HPDE6-E6E7 (cell line): ENCODE data around the gene CPM.
A peak's percentile ranks its signal among the peaks of the same experiment; 100 is the strongest.

ENCODE experiments used
- DNase-seq: peaks from one replicate; pipeline ENCODE4 v3.0.0; 2011; ENCODE audit warnings: missing footprints; ENCODE audit errors: extremely low spot score

CPM gene

DNA sequence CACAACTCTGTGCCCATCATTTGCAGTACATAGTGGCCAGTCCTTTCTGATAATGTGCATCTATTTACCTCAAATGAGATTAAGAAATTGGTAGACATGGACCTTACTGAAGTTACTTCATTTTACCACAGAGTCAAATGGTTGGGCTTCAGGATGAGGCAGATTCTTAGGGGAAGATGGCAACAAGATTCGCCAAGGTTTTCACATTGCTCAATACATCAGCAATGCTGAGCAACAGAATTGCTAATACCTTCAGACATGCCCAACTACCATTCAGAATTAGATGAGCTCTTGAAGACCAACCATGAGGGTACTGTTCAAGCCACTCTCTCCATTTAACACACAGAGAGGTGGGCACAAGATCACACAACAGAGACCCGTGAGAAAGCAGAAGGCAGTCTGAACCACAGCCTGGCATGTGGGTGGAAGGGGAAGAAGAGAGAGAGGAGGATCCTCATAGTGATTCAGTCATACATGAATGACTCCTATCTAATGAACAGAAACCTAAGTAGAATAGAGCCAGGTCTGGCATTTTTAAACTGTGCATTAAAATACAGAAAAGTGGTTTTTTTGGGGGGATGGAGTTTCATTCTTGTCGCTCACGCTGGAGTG, 28.5 kb downstream of the CPM start:
- no peak for DNase-seq

DNA sequence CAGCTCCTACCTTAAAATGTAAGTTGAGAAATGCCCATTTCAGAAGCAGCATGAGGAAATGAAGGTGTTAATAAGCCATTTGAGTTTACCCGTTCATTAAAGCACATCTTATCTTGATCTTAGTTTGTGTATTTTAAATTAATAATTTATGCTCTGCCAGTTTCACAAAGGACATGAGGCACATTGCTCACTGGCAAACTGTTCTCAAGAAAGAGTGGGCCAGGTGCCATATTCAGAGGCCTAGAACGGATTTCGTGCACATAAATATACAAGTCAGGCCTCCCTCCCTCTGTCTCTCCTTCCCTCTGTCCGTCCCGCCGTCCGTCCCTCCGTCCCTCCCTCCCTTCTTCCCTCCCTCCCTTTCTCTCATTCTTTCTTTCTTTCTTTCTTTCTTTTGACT, 29.5 kb downstream of the CPM start:
- DNase-seq: no peak

DNA sequence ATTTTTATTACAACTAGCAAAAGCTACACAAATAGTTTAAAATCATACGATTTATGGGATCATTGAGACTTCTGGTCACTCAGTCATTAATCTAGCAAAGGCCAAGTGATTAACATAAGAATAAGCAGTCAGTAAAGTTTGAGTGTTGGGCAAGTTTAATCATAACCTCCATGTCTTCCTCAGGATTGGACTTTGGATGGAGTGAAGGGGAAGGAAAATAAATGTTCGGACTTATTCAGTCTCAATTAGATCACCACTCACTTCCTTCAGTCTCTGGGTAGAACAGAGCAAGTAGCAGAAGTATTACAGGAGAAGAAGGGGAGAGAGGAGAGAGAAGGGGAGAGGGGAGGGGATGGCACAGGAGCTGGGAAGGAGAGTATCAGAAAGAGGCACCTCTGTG, 31.4 kb downstream of the CPM start:
- DNase-seq: no peak

DNA sequence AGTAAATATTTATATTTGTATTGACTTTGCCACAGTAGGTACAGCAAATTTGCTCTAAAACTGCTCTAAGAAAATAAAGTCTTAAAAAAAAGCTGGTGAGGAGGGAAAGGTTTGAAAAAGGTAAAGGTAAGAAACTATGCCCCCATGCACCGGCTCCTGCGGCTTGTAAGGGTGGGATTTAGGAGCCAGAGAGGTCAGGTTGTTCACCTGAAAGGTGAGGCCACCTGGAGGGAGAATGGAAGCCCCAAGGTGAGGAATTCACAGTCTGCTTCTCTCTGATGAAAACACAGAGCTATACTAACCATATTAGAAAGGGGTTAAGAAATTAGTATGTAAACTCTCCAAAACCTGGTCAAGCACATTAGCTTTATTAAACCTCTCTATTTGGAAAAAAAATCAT, 31.8 kb downstream of the CPM start:
- no peak for DNase-seq

DNA sequence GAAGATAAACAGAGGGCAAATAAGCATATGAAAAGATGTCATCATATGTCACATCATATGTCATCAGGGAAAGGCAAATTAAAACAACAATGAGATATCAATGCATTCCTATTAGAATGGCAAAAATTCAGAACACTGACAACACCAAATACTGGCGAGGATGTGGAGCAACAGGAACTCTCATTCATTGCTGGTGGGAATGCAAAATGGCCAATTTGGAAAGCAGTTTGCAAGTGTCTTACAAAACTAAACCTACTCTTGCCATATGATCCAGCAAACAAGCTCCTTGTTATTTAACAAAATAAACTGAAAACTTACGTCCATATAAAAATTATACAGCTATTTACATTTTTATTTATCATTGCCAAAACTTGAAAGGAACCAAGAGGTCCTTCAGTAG, 32.7 kb downstream of the CPM start:
- no peak for DNase-seq

DNA sequence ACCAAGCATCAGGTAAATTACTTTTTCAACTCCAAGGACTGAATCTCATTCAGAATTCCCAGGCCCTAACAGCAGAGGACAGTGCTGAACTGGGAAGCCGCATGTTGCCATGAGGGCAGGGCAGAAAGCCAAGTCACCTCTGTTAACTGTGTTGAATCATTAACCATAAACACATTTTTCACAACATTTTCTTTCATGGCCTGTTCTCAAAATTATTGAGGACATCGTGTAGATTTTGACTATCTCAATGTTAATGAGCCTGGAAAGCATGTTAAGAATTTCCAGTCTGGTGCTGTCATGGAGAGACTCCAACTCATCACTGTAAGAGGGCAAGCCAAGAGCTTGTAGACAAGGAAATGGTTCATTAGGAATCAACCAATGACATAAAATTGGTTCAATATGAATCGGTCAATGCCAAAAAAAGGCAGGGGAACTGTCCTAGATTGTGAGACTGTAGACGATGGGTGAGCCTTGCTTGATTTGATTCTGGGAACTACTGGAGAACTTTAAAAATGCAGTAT, 33.7 kb downstream of the CPM start:
- peak; percentile 22 for DNase-seq

DNA sequence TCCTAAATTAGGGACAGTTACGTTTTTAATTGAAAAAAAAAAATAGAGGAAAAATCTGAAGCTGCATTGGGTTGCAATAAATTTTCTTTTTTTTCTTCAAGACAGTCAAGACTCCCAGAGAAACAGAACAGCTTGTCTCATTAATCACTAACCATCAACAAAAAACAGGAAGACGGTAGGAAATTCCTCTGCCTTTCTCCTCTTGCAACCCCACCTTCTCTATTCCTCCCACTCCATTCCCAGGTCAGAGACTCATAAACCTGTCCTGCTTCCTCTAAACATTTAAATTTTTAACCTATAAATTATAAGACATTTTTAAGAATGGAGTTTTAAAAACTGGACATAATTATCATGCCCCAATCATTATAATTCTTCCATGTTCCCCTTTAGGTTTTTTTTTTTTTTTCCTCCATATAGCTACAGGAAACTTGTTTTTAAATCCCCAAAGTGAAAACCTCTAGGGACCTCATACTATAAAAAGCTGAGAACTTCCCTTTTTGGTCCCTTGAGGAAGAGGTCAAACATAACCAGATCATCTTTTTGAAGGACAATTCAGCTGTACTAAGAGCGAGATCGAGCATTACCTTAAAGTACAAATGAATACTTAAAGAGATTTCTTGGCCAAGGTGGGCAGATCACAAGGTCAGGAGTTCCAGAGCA, 36.0 kb downstream of the CPM start:
- DNase-seq: no peak

DNA sequence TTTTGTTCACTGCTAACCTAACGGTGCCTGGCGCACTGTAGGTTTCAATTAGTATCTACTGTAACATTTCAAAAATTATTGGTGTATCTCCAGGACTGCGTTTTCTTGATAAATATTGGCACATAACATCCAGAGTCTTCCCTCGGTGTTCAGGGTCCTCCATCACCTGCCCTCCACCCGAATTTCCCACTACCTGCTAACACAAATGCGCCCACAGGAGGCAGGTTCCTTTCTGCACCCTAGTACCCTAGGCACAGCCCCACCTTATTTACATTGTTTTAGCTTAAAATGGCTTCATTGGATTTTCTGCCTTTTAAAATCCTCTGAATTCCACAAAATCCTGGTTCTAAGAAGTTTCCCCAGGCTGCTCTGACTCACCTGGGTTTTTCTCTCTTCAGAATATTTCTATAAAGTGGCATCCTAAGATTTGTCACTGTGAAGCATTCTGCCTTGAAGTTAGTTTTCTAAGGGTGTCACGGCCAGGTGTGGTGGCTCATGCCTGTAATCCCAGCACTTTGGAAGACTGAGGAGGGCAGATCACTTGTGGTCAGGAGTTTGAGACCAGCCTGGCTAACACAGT, 38.6 kb downstream of the CPM start:
- DNase-seq: no peak

DNA sequence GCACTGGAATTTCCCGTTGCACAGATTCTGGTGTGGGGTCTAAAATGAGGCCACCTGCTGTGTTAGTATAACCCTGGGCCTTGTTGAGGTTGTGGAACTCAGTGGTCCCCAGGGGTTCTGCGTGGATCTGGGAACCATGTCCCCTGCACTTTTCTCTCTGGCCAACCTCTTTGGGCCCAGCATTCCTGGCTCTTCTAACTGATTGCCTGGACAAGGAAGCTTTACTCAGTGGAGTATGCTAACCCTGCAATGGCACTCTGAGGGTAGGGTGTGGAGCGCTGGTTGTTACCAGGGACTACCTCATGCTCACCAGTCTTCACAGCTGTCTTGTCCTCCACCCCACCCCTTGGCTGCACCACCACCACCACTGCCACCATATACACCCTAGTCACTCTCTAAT, 39.2 kb downstream of the CPM start:
- DNase-seq: no peak

DNA sequence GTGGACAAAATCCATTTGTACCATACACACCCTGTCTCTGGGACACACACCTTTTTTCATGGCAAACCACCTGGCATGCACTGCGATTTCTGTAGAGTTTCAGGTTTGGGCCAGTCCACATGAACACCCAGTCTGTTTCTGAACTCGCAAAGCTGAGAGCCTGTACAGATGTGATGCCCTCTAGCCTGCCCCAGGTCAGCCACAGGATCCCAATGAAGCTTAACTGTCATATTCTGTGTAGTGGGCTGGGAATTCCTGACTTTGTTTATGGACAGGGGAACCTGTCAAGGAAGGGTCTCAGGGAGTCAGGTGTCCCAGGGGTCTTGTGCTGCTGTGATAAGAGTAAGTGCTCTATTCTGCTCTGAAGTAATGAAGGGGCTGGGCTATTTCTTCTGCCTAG, 39.8 kb downstream of the CPM start:
- DNase-seq: no peak

DNA sequence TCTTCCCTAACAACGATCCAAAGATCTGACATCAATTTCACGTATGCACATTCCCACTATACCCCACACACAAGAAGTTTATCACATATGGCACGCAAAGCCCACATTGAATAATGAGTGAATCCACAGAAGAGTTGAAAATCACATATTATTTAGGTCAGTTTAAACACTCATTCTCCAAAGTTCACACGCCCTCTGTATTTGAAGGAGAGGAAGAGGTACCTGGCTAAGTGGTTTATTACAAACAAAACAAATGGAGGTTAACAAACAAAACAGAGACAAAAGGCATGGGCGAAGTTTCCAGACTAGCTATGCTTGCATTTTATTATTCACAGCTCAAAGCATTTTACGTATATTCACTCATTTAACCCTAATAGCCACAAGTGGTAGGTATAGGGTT, 41.8 kb downstream of the CPM start:
- no peak for DNase-seq

DNA sequence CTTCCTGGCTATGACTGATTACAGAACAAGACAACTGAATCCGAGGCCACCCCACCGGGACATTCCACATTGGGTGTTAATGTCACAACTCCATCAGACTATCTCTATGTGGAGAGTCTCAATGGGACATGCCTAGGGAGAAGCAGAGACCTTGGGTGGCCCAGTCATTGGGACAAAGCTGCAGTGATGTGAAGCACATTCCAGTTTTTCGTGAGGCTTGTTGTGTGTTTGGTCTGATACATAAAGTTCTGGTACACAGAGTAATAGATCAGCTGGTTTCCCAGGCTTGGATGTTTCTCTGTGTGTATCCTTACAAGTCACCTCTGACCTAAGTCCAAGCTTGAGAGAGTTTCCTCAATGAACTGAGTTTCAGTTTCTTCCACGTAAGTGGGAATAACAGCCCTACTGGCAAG, 42.3 kb downstream of the CPM start:
- no peak for DNase-seq

DNA sequence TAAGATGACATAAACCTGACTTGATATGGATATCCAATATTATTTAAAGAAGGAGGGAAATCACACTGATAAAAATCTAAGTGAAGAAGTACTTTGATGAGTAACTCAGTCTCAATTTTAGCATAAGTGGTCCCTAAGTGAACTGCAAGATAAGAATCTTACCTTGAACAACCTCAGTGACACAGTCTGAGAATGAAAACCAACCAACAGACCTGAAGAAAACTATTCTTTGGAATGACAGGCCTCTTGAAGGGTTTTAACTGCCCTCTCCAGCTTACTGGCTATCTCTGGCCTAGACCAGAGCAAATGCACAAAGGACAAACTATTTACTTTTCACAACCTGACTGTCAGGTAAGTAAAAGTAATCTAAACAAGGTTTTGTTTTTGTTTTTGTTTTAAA, 44.7 kb downstream of the CPM start:
- DNase-seq: no peak

DNA sequence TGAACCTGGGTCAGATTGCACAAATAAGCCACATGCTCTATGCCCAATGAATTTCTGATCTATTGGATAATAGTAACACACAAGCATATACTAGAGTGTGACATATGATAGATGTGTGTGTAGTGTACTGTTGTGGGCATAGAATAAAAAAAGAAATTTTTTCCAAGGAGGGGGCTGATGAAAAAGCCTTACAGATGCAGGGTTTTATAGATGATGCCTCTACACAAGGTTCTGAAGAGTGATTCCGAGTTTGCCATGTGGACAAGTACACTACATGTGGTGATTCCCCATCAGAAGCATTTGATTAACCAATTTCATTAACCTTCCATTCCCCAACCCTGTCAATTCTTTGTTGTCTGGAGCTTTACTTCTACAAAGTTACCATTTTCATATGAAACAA, 45.3 kb downstream of the CPM start:
- no peak for DNase-seq

DNA sequence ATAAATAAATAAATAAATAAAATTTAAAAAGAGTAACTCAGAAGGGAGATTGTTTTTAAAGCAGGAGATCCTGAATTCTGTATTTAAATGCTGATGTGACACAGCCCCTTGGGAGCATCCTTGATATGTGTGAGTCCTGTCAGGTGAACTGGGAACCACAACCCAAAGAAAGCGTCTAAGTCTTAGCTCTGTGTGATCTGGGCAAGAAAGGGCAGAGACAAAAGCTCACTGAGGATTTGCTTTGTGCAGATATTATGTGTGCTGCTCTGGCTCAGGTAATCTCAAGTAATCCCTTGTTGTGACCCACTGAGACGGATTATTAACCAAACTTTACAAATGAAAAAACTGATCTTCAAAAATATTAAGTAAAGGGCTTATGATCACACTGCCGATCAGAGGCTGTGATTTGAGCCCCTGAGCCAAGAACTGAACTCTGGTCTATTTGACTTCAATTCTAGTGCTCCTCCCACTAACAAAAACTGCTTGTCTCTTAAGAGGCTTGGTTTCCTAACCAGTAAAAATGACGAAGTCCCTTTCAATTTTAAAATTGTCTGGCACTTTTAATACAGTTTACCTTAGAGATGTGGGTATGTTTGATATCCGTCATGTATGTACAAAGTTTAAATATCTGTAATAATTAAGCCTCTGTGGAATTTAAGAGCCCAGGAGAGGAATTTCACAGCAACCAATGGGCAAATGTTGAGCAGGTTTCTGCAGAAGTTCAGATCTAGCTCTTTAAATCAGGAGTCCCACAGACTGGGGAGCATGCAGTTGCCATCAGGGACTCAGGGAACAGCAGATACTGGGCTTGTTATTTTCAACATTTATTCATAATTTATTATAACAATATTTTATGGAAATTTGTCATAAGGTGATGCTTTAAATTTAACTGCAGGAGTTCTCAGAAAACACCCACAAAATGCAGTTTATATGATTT, 46.1 kb downstream of the CPM start:
- DNase-seq: no peak

DNA sequence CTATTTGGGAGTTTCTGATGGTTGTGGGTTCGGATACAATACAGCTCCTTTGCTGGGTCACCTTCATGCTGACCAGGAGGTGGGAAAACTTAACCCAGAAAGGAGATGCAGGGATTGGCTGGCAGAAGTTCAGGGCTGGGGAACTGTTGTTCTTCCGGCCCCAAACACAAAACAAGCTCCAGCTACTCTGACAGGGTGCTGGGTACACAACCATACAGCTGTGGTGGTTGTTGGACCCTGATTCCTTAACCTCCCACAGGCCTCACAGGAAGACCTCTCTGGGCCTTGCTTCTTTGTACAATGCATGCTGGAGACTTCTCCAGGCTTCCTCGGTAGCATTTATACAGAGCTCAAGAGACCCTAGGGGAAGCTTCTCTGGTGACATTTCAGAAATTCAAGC, 47.6 kb downstream of the CPM start:
- DNase-seq: no peak

DNA sequence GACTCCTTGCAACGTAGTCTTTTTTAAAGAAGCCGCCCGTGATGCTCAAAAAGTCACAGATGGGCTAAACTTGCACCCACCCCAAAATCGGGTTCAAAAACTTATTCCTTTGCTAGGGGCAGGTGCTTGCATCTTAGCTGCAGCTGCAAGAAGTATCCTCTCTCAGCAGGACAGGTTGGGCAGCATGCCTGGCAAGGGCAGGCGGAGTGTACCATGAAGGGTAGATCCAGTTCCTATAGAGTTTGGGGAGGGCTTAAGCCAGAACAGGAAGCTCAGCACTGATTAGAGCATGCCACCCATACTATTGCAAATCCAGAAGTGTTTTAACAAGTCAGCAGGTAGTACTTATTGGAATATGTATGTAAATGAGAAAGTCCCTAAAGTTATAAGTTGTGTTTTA, 48.7 kb downstream of the CPM start:
- DNase-seq: no peak

DNA sequence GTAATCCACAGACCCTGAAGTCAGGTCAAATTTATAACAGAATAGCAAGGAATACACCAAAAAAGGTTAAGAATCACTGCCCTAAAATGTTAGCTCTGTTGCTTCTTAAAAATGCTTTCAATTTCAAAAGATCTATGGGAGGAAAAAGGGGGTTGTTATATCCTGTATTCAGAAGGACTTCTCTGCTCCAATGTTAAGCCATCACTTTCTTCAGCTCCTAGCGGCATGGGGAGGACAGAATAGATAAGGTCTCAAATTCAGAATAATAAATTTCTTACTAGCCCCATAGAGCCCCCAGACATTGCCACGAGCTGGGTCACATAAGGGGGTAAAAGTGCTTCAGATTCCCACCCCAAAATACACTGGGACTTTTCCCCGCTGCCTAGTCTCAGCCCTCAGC, 49.8 kb downstream of the CPM start:
- DNase-seq: no peak

DNA sequence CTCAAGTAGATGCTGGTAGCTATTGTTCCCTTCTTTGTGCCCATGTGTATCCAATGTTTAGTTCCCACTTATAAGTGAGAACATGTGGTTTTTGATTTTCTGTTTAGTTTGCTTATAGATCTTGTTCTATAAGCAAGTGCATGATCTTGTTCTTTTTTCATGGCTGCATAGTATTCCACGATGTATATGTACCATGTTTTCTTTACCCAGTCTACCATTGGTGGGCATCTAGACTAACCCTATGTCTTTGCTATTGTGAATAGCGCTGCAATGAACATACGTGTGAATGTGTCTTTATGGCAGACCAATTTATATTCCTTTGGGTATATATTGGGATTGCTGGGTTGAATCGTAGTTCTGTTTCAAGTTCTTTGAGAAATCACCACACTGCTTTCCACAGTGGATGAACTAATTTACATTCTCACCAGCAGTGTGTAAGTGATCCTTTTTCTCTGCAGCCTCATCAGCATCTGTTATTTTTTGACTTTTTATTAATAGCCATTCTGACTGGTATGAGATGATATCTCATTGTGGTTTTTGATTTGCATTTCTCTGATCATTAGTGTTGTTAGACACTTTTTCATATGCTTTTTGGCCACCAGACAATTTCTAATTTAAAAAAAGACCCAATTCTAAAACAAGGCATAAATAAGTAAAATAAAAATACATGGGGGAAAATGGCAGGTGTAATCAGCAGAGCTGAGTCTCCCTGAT, 50.6 kb downstream of the CPM start:
- no peak for DNase-seq

DNA sequence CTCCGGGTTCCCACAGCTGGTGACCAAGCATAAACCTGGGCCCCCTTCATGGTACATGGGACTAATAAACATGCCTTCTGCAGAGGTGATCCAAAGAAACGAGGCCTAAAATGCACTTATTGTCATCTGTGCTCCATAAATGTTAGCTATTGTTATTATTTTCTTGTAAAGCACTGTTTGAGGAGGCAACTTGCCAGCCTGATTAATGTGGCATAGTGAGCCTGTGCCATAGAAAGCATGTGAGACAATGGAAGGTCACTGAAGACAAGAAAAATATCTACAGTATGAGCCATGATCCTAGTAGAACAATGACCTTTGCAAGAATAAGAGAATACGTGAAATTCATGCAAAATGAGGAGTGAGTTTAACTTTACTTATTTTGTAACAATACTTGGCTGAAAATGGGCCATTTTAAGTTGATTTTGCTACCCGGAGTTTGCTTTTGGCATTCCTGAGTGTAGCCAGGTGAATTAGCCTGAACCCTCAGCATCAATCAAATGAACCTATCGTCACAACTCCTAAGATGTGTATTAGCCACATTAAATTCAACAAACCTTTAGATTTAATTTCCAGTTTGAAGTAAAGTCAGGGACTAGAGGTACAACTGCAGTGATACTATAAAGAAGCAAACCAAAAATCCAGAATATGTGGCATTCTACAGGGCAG, 52.2 kb downstream of the CPM start:
- DNase-seq: no peak

DNA sequence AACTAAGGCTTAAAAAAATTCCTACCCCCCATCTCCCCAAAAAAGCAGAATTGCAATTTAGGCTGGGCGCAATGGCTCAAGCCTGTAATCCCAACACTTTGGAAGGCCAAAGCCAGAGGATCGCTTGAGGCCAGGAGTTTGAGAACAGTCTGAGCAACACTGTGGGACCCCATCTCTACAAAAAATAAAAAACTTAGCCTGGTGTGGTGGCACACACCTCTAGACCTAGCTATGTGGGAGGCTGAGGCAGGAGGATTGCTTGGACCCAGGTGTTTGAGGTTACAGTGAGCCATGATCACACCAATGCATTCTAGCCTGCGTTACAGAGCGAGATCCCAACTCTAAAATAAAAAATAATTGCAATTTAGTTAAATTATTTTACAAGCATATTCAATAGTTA, 54.1 kb downstream of the CPM start:
- DNase-seq: no peak
